Kidney epithelial cell (primary cell): Measurements from ENCODE around the gene MPP2. TPM values are rescaled to one million over a fixed set of nuclear protein-coding genes. Genes with fewer than 3 reads are reported as not detected.
A peak's percentile ranks its signal among the peaks of the same experiment; 100 is the strongest.

Experiments
- DNase-seq: peaks from one replicate; pipeline ENCODE4 v3.0.0-alpha.2; 2010; ENCODE audit warnings: low read depth
- H3K27me3 ChIP-seq: 2 replicates; pipeline ENCODE4 v1.6.0; 2011; ENCODE audit warnings: low read length; ENCODE audit not compliant: control insufficient read depth, insufficient read depth
- H3K36me3 ChIP-seq: 2 replicates; pipeline ENCODE4 v1.5.1; 2011; ENCODE audit warnings: low read length; ENCODE audit not compliant: control insufficient read depth, insufficient read depth
- H3K4me3 ChIP-seq: 2 replicates; pipeline ENCODE4 v1.5.1; 2011; ENCODE audit warnings: low read depth, mild to moderate bottlenecking, control low read depth, low read length
- total RNA-seq: library from RNA; depleted of rRNA; stranded (reverse); fragments of >200 nt; gene quantifications from 2 replicates; pipeline ENCODE4 v1.2.3, GENCODE V29; 2015
- TF ChIP-seq, protein P1 (sequence below): IDR thresholded peaks from 2 replicates; pipeline ENCODE4 v1.5.1; 2011; ENCODE audit warnings: mild to moderate bottlenecking, moderate library complexity, low read length, control low read depth, inconsistent platforms; ENCODE audit not compliant: insufficient read depth, poor library complexity, severe bottlenecking

Gene MPP2
- total RNA-seq, 1 donor from 2014 or later: 2.7 TPM

- peak; percentile 16 for DNase-seq
These were observed 75.0 kb downstream of the MPP2 start for GRCh38 chr17:43832168-43832975.

DNA sequence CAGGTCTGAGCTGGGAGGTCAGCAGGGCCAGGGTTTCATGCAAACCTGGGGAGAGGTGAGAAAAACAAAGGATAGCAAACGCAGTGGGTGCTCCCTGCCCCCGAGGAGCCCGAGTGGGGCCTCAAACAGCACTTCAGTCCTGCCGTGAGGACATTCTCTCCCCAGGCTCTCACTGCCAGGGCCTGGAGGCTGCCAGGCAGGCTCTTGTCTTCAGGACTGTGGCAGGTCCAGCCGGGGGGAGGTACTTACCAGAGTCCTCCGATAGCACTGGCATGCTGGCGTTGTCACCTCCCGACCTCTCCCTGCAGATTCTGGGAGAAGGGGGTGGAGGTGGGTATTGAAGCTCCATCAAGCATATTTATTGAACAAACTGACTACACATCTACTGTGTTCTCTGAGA is 75.7 kb downstream of the MPP2 start:
- Histone ChIP-seq H3K36me3 (peaks cover 6% of the 10 kb centered on the region), H3K4me3 (no peak overlapping the region), H3K27me3 (no peaks in the 10 kb centered on the region)
- no peak for DNase-seq
- TF ChIP-seq, protein P1, sequence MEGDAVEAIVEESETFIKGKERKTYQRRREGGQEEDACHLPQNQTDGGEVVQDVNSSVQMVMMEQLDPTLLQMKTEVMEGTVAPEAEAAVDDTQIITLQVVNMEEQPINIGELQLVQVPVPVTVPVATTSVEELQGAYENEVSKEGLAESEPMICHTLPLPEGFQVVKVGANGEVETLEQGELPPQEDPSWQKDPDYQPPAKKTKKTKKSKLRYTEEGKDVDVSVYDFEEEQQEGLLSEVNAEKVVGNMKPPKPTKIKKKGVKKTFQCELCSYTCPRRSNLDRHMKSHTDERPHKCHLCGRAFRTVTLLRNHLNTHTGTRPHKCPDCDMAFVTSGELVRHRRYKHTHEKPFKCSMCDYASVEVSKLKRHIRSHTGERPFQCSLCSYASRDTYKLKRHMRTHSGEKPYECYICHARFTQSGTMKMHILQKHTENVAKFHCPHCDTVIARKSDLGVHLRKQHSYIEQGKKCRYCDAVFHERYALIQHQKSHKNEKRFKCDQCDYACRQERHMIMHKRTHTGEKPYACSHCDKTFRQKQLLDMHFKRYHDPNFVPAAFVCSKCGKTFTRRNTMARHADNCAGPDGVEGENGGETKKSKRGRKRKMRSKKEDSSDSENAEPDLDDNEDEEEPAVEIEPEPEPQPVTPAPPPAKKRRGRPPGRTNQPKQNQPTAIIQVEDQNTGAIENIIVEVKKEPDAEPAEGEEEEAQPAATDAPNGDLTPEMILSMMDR: no peak

More at GRCh38 chr17:43832168-43832975, 75.0 kb downstream of the MPP2 start:
- Histone ChIP-seq H3K36me3 (peaks cover 6% of the 10 kb centered on the region), H3K27me3 (no peaks in the 10 kb centered on the region), H3K4me3 (peak overlapping the region; percentile 56)
- TF ChIP-seq, protein P1: no peak

DNA sequence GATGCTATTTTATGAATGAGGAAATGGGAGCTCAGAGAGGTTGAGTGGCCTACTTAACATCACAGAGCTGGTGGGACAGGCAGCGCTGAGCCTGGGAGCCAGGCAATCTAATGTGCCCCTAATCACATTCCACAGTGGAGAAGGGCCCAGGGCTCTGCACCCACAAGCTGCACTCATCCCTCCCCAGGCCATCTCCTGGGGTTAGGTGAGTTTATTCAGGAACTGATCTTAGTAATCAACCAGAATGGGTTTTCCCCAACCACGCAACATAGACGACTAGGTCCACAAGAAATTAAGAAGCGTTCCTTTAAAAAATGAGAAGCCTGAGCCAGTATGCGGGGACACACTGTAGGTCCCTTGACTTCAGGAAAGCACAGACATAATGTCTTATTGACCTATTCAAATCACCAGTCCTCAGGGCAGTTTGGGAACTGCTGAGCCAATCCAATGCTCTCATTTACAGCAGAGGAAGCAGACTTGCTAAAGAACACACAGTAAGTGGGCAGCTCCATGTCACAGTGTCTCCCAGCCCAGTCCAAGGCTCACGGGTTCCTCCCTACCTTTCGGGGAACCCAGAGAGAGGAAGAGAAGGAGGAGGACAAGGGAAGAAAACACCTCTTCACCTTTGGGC is 76.7 kb downstream of the MPP2 start:
- TF ChIP-seq, protein P1: no peak
- no peak for DNase-seq
- no peak overlapping the region for H3K4me3 ChIP-seq
- H3K36me3 ChIP-seq: peaks cover 6% of the 10 kb centered on the region
- H3K27me3 ChIP-seq: no peaks in the 10 kb centered on the region

- H3K27me3 ChIP-seq: no peaks in the 10 kb centered on the region
- DNase-seq: no peak
- TF ChIP-seq, protein P1: no peak
- no peak overlapping the region for H3K4me3 ChIP-seq
- H3K36me3 ChIP-seq: peaks cover 6% of the 10 kb centered on the region
These were observed 77.6 kb downstream of the MPP2 start for GRCh38 chr17:43829738-43830137.

DNA sequence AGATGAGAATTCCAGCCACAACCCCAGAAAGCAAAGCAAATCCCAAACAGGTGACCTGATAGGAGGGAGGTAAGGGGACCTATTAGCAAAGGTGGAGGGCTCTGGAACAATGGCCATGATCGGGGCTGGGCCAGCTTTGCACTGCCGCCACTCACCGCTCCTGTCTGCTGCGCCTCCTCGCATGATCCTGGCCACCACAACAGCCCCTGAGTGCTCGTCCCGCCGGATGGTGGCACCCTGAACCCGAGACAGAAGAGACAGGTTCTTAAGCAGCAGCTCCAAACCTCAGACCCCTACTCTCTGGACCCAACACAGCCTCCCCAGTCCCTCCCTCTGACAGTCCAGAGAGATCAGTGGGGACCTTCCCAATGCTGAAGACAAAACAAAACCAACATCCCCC is 79.7 kb downstream of the MPP2 start:
- TF ChIP-seq, protein P1: no peak
- no peak overlapping the region for H3K4me3 ChIP-seq
- no peaks in the 10 kb centered on the region for H3K27me3 ChIP-seq
- DNase-seq: no peak
- H3K36me3 ChIP-seq: peaks cover 6% of the 10 kb centered on the region

GRCh38 chr17:43826206-43826605 is 81.1 kb downstream of the MPP2 start:
- no peak for DNase-seq

More at GRCh38 chr17:43826206-43826605, 81.1 kb downstream of the MPP2 start:
- peaks cover 4% of the 10 kb centered on the region for H3K36me3 ChIP-seq
- H3K4me3 ChIP-seq: no peak overlapping the region
- H3K27me3 ChIP-seq: no peaks in the 10 kb centered on the region
- TF ChIP-seq, protein P1: no peak
